K562 (cell line): ENCODE data around the gene BMPER. TPM values are rescaled to one million over a fixed set of nuclear protein-coding genes. Genes with fewer than 3 reads are reported as not detected.

Experiments
- ATAC-seq: fragments of 200-7000 bp; cut with Tn5 transposase; 3 replicates; pipeline ENCODE4 v1.9.1; 2020; ENCODE audit warnings: moderate library complexity
- BruUV-seq: library from RNA; stranded (reverse); fragments of 400-500 nt; replicated peaks from 2 replicates; lab custom pipeline; 2021; lab: Mats Ljungman, UMichigan
- CTCF ChIA-PET: fragments of 300-600 bp; formaldehyde crosslinking; extraction: SDS; loops from one replicate; lab custom pipeline; 2021; ENCODE audit warnings: low intra/inter-chr PET ratio; lab: Yijun Ruan, JAX
- POLR2A ChIA-PET: fragments of 300-600, 350-650 bp; sonication (Branson Sonifier 250); formaldehyde crosslinking; extraction: SDS; loops from one replicate; lab custom pipeline; 2021; ENCODE audit warnings: antibody characterized with exemption, inconsistent platforms; lab: Yijun Ruan, JAX
- DNase-seq, 4 experiments: peaks; one replicate each; pipeline versions ENCODE4 v3.0.0 to v3.0.0-alpha.2; 2011 to 2018; ENCODE audit warnings: low spot score in 3 of 4, mixed read lengths in 3 of 4; ENCODE audit errors: extremely low read depth in 1 of 4
- FAIRE-seq: peaks from 2 replicates; lab custom pipeline; 2011; peaks lifted over from hg19 to GRCh38; lab: Jason Lieb, UNC
- H2AFZ ChIP-seq: 2 replicates; pipeline ENCODE4 v1.6.0; 2011; ENCODE audit warnings: low read depth, low read length, control low read depth, inconsistent platforms
- H3K27ac ChIP-seq: fragments of 200-600 bp; 3 replicates; pipeline ENCODE4 v1.8.0; 2011; ENCODE audit warnings: low read depth, mild to moderate bottlenecking, control low read depth, inconsistent platforms, low read length, moderate library complexity, mixed read lengths; ENCODE audit errors: extremely low read depth
- H3K27me3 ChIP-seq, 2 experiments: fragments of 300-600 bp in 1 of 2; 2 replicates in 1 of 2; 3 replicates in 1 of 2; pipeline versions ENCODE4 v1.6.0 to v1.8.0; 2011; ENCODE audit warnings: inconsistent platforms in 2 of 2, low read length in 2 of 2, mild to moderate bottlenecking in 1 of 2, mixed read lengths in 1 of 2, moderate library complexity in 1 of 2; ENCODE audit not compliant: control insufficient read depth in 2 of 2, insufficient read depth in 2 of 2
- H3K36me3 ChIP-seq: fragments of 300-600 bp; 3 replicates; pipeline ENCODE4 v1.8.0; 2011; ENCODE audit warnings: mild to moderate bottlenecking, low read length, inconsistent platforms; ENCODE audit not compliant: control insufficient read depth, insufficient read depth
- H3K4me1 ChIP-seq, 2 experiments: fragments of 200-600 bp in 1 of 2; replicated peaks in 1 of 2; 2 replicates in 1 of 2; 3 replicates in 1 of 2; pipeline versions ENCODE4 v1.5.1 to v1.8.0; 2011; ENCODE audit warnings: inconsistent platforms in 2 of 2, low read length in 2 of 2, mild to moderate bottlenecking in 1 of 2, mixed read lengths in 1 of 2, moderate library complexity in 1 of 2; ENCODE audit not compliant: control insufficient read depth in 2 of 2, insufficient read depth in 2 of 2
- H3K4me2 ChIP-seq: 2 replicates; pipeline ENCODE4 v1.6.1; 2011; ENCODE audit warnings: low read length, control low read depth, inconsistent platforms, mixed read lengths; ENCODE audit not compliant: insufficient read depth
- H3K4me3 ChIP-seq: fragments of 200-600 bp; sonication (generic), shearing (Covaris generic); 2 replicates; pipeline ENCODE4 v1.5.1; 2016; ENCODE audit warnings: control low read depth, inconsistent platforms
- H3K79me2 ChIP-seq: fragments of 200-600 bp; 3 replicates; pipeline ENCODE4 v1.8.0; 2011; ENCODE audit warnings: low read length, inconsistent platforms; ENCODE audit not compliant: control insufficient read depth, insufficient read depth
- H3K9ac ChIP-seq, 2 experiments: 2 replicates each; pipeline versions ENCODE4 v1.6.0 to v1.6.1; 2011; ENCODE audit warnings: low read depth in 2 of 2, low read length in 2 of 2, control low read depth in 1 of 2, inconsistent platforms in 1 of 2, mild to moderate bottlenecking in 1 of 2, mixed read lengths in 1 of 2; ENCODE audit not compliant: insufficient read depth in 1 of 2
- H3K9me1 ChIP-seq: one replicate; pipeline ENCODE4 v1.6.0; 2011; ENCODE audit warnings: inconsistent platforms, mild to moderate bottlenecking, low read length, moderate library complexity; ENCODE audit not compliant: control insufficient read depth, insufficient read depth
- H3K9me3 ChIP-seq: replicated peaks from 2 replicates; pipeline ENCODE4 v1.5.1; 2011; ENCODE audit warnings: low read depth, low read length, inconsistent platforms; ENCODE audit not compliant: control insufficient read depth, insufficient read depth
- H4K20me1 ChIP-seq: replicated peaks from 2 replicates; pipeline ENCODE4 v1.6.1; 2011; ENCODE audit warnings: low read length, inconsistent platforms, mixed read lengths; ENCODE audit not compliant: control insufficient read depth, insufficient read depth
- FIP1L1 ChIP-seq: fragments of 200-400 bp; formaldehyde crosslinking; IDR thresholded peaks from 2 replicates; pipeline ENCODE4 v1.6.1; 2018; ENCODE audit warnings: mild to moderate bottlenecking, low read depth, low read length; ENCODE audit not compliant: poor library complexity, severe bottlenecking
- RAD51 ChIP-seq: fragments of 450-650 bp; IDR thresholded peaks from 2 replicates; pipeline ENCODE4 v1.7.1; 2016; ENCODE audit warnings: low read depth, mild to moderate bottlenecking, borderline replicate concordance
- SIN3B ChIP-seq: fragments of 450-650 bp; IDR thresholded peaks from 2 replicates; pipeline ENCODE4 v1.6.1; 2017; ENCODE audit warnings: low read depth, mild to moderate bottlenecking, moderate library complexity
- ZNF316 ChIP-seq: fragments of 450-650 bp; IDR thresholded peaks from 2 replicates; pipeline ENCODE4 v1.6.1; 2016
- WGBS: fragments of 100-300 bp; shearing (Covaris generic); methylation state at CpG from one replicate; pipeline ENCODE4 v1.1.6; 2016; ENCODE audit warnings: low coverage, mixed read lengths; ENCODE audit not compliant: insufficient coverage; ENCODE audit errors: missing lambda C conversion rate; 5-methylcytosine and 5-hydroxymethylcytosine counted together
- in situ Hi-C: fragments of 300-500 bp; cut with MboI; formaldehyde crosslinking; loops from 4 replicates; pipeline ENCODE4 v1.15.0; 2018; ENCODE audit warnings: inconsistent platforms, mixed read lengths
- intact Hi-C: fragments of 100-400 bp; cut with micrococcal nuclease; formaldehyde crosslinking; loops from 2 replicates; pipeline ENCODE4 v1.14.2; 2022
- polyA plus RNA-seq, 8 experiments: library from polyadenylated mRNA; depleted of rRNA in 4 of 8; stranded (reverse) in 5 of 8; unstranded in 3 of 8; fragments of >200 nt; fragmentation: Nextera tagmentation in 2 of 8; fragmentation: Illumina TruSeq in 1 of 8; extraction: Ambion mirVana in 2 of 8; extraction: Trizol in 1 of 8; gene quantifications; 2 replicates each; pipeline versions ENCODE4 v1.2.1 to v1.2.3, GENCODE V29; 2011 to 2014; ENCODE audit warnings: inconsistent platforms in 1 of 8, missing spikeins in 1 of 8
- total RNA-seq, 7 experiments: library from RNA; depleted of rRNA in 6 of 7; stranded (reverse); fragments of >200 nt in 6 of 7; fragmentation: Illumina TruSeq in 2 of 7; extraction: Trizol in 2 of 7; gene quantifications; 2 replicates each; pipeline versions ENCODE4 v1.2.1 to v1.2.3, GENCODE V29; 2011 to 2021; ENCODE audit warnings: low replicate concordance in 1 of 7
- TF ChIP-seq, protein P1 (sequence below): fragments of 450-650 bp; formaldehyde crosslinking; IDR thresholded peaks from 2 replicates; pipeline ENCODE4 v1.4.0; 2020; ENCODE audit warnings: mild to moderate bottlenecking, mixed read lengths

Gene BMPER
- total and polyA plus RNA-seq, 9 of the 15 experiments (the other 6 are each of a cell fraction or from before 2014, with no cell fraction given) = not detected

DNA sequence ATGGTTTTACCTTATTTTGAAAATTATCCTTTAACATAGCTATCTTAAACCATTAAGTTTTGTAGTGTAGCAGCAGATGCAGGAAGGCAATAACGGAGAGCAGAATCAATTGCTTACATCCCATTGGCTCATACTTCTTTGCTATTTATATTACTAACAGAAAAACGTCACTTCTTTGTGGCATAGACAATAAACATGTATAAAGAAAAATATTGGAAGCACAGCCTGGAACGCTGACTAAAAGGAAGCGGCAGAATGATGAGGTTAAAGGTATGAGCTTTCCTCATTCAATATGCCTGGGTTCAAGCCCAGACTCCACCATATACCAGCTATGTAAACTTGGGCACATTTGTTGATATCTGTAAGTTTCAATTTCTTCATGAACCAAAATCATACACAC, 24.0 kb upstream of the BMPER start (continued):
- TF ChIP-seq FIP1L1 (no peak), ZNF316 (no peak)

- intact Hi-C loops = no loop called here
- 0% methylated on average over 7 of the region's 7 CpGs for WGBS
These were observed 23.1 kb upstream of the BMPER start for GRCh38 chr7:33882040-33882837.

More at GRCh38 chr7:33882040-33882837, 23.1 kb upstream of the BMPER start:
- BruUV-seq = no TSS peak
- CTCF ChIA-PET = no interaction called here
- peak; percentile 31; the same call in 1 of the 2 replicates for TF ChIP-seq RAD51
- TF ChIP-seq SIN3B = no peak
- TF ChIP-seq, protein P1, sequence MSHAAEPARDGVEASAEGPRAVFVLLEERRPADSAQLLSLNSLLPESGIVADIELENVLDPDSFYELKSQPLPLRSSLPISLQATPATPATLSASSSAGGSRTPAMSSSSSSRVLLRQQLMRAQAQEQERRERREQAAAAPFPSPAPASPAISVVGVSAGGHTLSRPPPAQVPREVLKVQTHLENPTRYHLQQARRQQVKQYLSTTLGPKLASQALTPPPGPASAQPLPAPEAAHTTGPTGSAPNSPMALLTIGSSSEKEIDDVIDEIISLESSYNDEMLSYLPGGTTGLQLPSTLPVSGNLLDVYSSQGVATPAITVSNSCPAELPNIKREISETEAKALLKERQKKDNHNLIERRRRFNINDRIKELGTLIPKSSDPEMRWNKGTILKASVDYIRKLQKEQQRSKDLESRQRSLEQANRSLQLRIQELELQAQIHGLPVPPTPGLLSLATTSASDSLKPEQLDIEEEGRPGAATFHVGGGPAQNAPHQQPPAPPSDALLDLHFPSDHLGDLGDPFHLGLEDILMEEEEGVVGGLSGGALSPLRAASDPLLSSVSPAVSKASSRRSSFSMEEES (CRISPR knock-in tag) = peak; percentile 77
- FAIRE-seq (no peak), DNase-seq (no peak), ATAC-seq (no peak)
- Histone ChIP-seq H3K4me3 (no peak overlapping the region), H3K4me2 (no peak overlapping the region), H3K79me2 (no peaks in the 10 kb centered on the region), H3K9ac (no peak overlapping the region), H3K27ac (no peak overlapping the region), H3K4me1 (no peaks in the 10 kb centered on the region), H3K9me3 (no peaks in the 10 kb centered on the region), H3K27me3 (no peaks in the 10 kb centered on the region), H3K9me1 (no peaks in the 10 kb centered on the region), H2AFZ (no peak overlapping the region), H4K20me1 (no peaks in the 10 kb centered on the region; the same call in 1 of the 2 replicates), H3K36me3 (no peaks in the 10 kb centered on the region)
- in situ Hi-C loops = no loop called here
- POLR2A ChIA-PET = no interaction called here
